Mesenchymal stem cell (in vitro differentiated cells and primary cell): ENCODE data around the gene SOCS6.
A peak's percentile ranks its signal among the peaks of the same experiment; 100 is the strongest.

Source experiments
- DNase-seq: peaks from one replicate; pipeline ENCODE4 v3.0.0-alpha.2; 2013
- H2AFZ ChIP-seq: one replicate; pipeline ENCODE4 v1.6.1; 2013; ENCODE audit warnings: low read depth, mild to moderate bottlenecking, control low read depth, inconsistent platforms, low read length, moderate library complexity
- H2AK5ac ChIP-seq: 2 replicates; pipeline ENCODE4 v1.6.1; 2013; ENCODE audit warnings: low read length, moderate library complexity, mild to moderate bottlenecking, inconsistent platforms; ENCODE audit not compliant: severe bottlenecking
- H2BK120ac ChIP-seq: one replicate; pipeline ENCODE4 v1.6.1; 2013; ENCODE audit warnings: low read depth, mild to moderate bottlenecking, inconsistent platforms, low read length, moderate library complexity
- H2BK12ac ChIP-seq, 2 experiments: one replicate each; pipeline ENCODE4 v1.6.1; 2013; ENCODE audit warnings: inconsistent platforms in 2 of 2, low read length in 2 of 2, mild to moderate bottlenecking in 2 of 2, moderate library complexity in 2 of 2, control low read depth in 1 of 2
- H2BK15ac ChIP-seq: one replicate; pipeline ENCODE4 v1.6.1; 2013; ENCODE audit warnings: mild to moderate bottlenecking, low read depth, inconsistent platforms; ENCODE audit not compliant: poor library complexity, severe bottlenecking
- H2BK5ac ChIP-seq: 2 replicates; pipeline ENCODE4 v1.6.1; 2013; ENCODE audit warnings: low read depth, mild to moderate bottlenecking, low read length, control low read depth, inconsistent platforms; ENCODE audit not compliant: poor library complexity, severe bottlenecking
- H3K14ac ChIP-seq, 2 experiments: one replicate each; pipeline ENCODE4 v1.6.1; 2013; ENCODE audit warnings: inconsistent platforms in 2 of 2, low read length in 2 of 2, control low read depth in 1 of 2, mild to moderate bottlenecking in 1 of 2, moderate library complexity in 1 of 2
- H3K18ac ChIP-seq, 2 experiments: one replicate each; pipeline ENCODE4 v1.6.1; 2013; ENCODE audit warnings: inconsistent platforms in 2 of 2, low read length in 2 of 2, control low read depth in 1 of 2, low read depth in 1 of 2, mild to moderate bottlenecking in 1 of 2
- H3K23ac ChIP-seq, 2 experiments: one replicate each; pipeline ENCODE4 v1.6.1; 2013; ENCODE audit warnings: inconsistent platforms in 2 of 2, low read length in 2 of 2, mild to moderate bottlenecking in 2 of 2, moderate library complexity in 2 of 2, control low read depth in 1 of 2
- H3K27ac ChIP-seq: 2 replicates; pipeline ENCODE4 v1.5.1; 2013; ENCODE audit warnings: mild to moderate bottlenecking, moderate library complexity, low read length, control low read depth, inconsistent platforms; ENCODE audit not compliant: poor library complexity, severe bottlenecking
- H3K27me3 ChIP-seq, 2 experiments: 2 replicates each; pipeline versions ENCODE4 v1.6.1 to v1.7.0; 2013; ENCODE audit warnings: low read length in 2 of 2, mild to moderate bottlenecking in 2 of 2, moderate library complexity in 2 of 2, control low read depth in 1 of 2, inconsistent platforms in 1 of 2; ENCODE audit not compliant: control insufficient read depth in 1 of 2, insufficient read depth in 1 of 2
- H3K36me3 ChIP-seq, 2 experiments: 2 replicates each; pipeline versions ENCODE4 v1.6.1 to v1.7.0; 2013; ENCODE audit warnings: low read length in 2 of 2, control low read depth in 1 of 2, inconsistent platforms in 1 of 2, low read depth in 1 of 2, mild to moderate bottlenecking in 1 of 2; ENCODE audit not compliant: insufficient read depth in 2 of 2, control insufficient read depth in 1 of 2
- H3K4ac ChIP-seq, 2 experiments: one replicate each; pipeline ENCODE4 v1.6.1; 2013; ENCODE audit warnings: inconsistent platforms in 2 of 2, low read length in 2 of 2, mild to moderate bottlenecking in 2 of 2, moderate library complexity in 2 of 2, control low read depth in 1 of 2, low read depth in 1 of 2
- H3K4me1 ChIP-seq: 2 replicates; pipeline ENCODE4 v1.6.1; 2013; ENCODE audit warnings: low read depth, low read length, control low read depth; ENCODE audit not compliant: control insufficient read depth, insufficient read depth
- H3K4me2 ChIP-seq: 2 replicates; pipeline ENCODE4 v1.6.1; 2013; ENCODE audit warnings: low read length, mild to moderate bottlenecking, inconsistent platforms; ENCODE audit not compliant: poor library complexity, severe bottlenecking
- H3K4me3 ChIP-seq, 2 experiments: 2 replicates each; pipeline versions ENCODE4 v1.5.1 to v1.7.0; 2013; ENCODE audit warnings: low read length in 2 of 2, mild to moderate bottlenecking in 2 of 2, control low read depth in 1 of 2, low read depth in 1 of 2; ENCODE audit not compliant: insufficient read depth in 1 of 2
- H3K79me1 ChIP-seq: replicated peaks from 2 replicates; pipeline ENCODE4 v1.6.1; 2013; ENCODE audit warnings: mild to moderate bottlenecking, control low read depth, low read length, inconsistent platforms; ENCODE audit not compliant: poor library complexity, severe bottlenecking
- H3K9ac ChIP-seq: 2 replicates; pipeline ENCODE4 v1.7.0; 2013; ENCODE audit warnings: mild to moderate bottlenecking, low read length, moderate library complexity
- H3K9me3 ChIP-seq: 2 replicates; pipeline ENCODE4 v1.7.0; 2013; ENCODE audit warnings: mild to moderate bottlenecking, low read length; ENCODE audit not compliant: control insufficient read depth
- H4K8ac ChIP-seq: one replicate; pipeline ENCODE4 v1.6.1; 2013; ENCODE audit warnings: inconsistent platforms, mild to moderate bottlenecking, low read length, moderate library complexity
- H4K91ac ChIP-seq: one replicate; pipeline ENCODE4 v1.6.1; 2013; ENCODE audit warnings: mild to moderate bottlenecking, low read length, inconsistent platforms
- WGBS: methylation state at CpG from one replicate; pipeline ENCODE4 v1.1.7; 2013; ENCODE audit warnings: mixed read lengths; 5-methylcytosine and 5-hydroxymethylcytosine counted together

The SOCS6 gene

GRCh38 chr18:70295192-70296188 is 6.6 kb downstream of the SOCS6 start:
- Histone ChIP-seq H3K9ac (peak overlapping the region; percentile 26), H3K36me3 (peaks cover 4 to 12% of the 10 kb centered on the region in 2 experiments), H3K9me3 (no peaks in the 10 kb centered on the region), H3K4me2 (no peak overlapping the region), H2BK5ac (no peak overlapping the region), H3K4ac (no peak overlapping the region), H3K4me3 (peak overlapping the region in 1 of 2 experiments; percentile 1), H3K27ac (no peak overlapping the region), H3K79me1 (peaks cover 4% of the 10 kb centered on the region), H2BK120ac (no peak overlapping the region), H2BK12ac (no peak overlapping the region), H2AFZ (no peak overlapping the region), H3K27me3 (no peaks in the 10 kb centered on the region), H4K8ac (no peak overlapping the region), H3K18ac (no peak overlapping the region), H3K23ac (no peak overlapping the region), H3K14ac (no peak overlapping the region), H2BK15ac (no peak overlapping the region), H3K4me1 (peaks cover 9% of the 10 kb centered on the region), H4K91ac (no peak overlapping the region), H2AK5ac (no peak overlapping the region)
- peak; percentile 38 for DNase-seq
- 88% methylated on average over 8 of the region's 8 CpGs for WGBS

GRCh38 chr18:70296289-70296688 is 7.4 kb downstream of the SOCS6 start:
- WGBS: 51% methylated on average over 10 of the region's 10 CpGs
- Histone ChIP-seq H3K9ac (peak overlapping the region; percentile 26), H2AFZ (no peak overlapping the region), H3K4me3 (peak overlapping the region in 1 of 2 experiments; percentile 1), H4K91ac (no peak overlapping the region), H3K27ac (no peak overlapping the region), H3K4ac (no peak overlapping the region), H3K79me1 (peaks cover 4% of the 10 kb centered on the region), H2BK120ac (no peak overlapping the region), H3K9me3 (no peaks in the 10 kb centered on the region), H3K36me3 (peaks cover 4 to 12% of the 10 kb centered on the region in 2 experiments), H2BK15ac (no peak overlapping the region), H3K14ac (peak overlapping the region in 1 of 2 experiments; percentile 92), H3K18ac (peak overlapping the region in 1 of 2 experiments; percentile 87), H3K27me3 (no peaks in the 10 kb centered on the region), H2BK12ac (peak overlapping the region in 1 of 2 experiments; percentile 77), H2AK5ac (no peak overlapping the region), H4K8ac (peak overlapping the region; percentile 5), H3K23ac (no peak overlapping the region), H3K4me2 (no peak overlapping the region), H2BK5ac (no peak overlapping the region), H3K4me1 (peaks cover 3% of the 10 kb centered on the region)
- peak; percentile 59 for DNase-seq

- H4K91ac ChIP-seq: no peak overlapping the region
- H3K4me3 ChIP-seq: no peak overlapping the region
- no peak overlapping the region for H3K27ac ChIP-seq
- no peak for DNase-seq
- H3K4ac ChIP-seq: no peak overlapping the region
- no peaks in the 10 kb centered on the region for H3K9me3 ChIP-seq
- WGBS: 81% methylated on average over 1 of the region's 2 CpGs
- H3K27me3 ChIP-seq: no peaks in the 10 kb centered on the region
- H2AFZ ChIP-seq: no peak overlapping the region
- H3K9ac ChIP-seq: no peak overlapping the region
- peaks cover 3% of the 10 kb centered on the region for H3K4me1 ChIP-seq
- no peak overlapping the region for H2BK12ac ChIP-seq
- no peak overlapping the region for H4K8ac ChIP-seq
- H3K36me3 ChIP-seq: peaks cover 4 to 12% of the 10 kb centered on the region in 2 experiments
- no peak overlapping the region for H3K23ac ChIP-seq
- H3K14ac ChIP-seq: no peak overlapping the region
- H2BK5ac ChIP-seq: no peak overlapping the region
- H2BK15ac ChIP-seq: no peak overlapping the region
- no peak overlapping the region for H3K18ac ChIP-seq
- H3K4me2 ChIP-seq: no peak overlapping the region
- no peak overlapping the region for H2BK120ac ChIP-seq
- H2AK5ac ChIP-seq: no peak overlapping the region
- H3K79me1 ChIP-seq: peaks cover 4% of the 10 kb centered on the region
Measured at GRCh38 chr18:70296781-70297180, 7.9 kb downstream of the SOCS6 start.

GRCh38 chr18:70299393-70299792 is 10.5 kb downstream of the SOCS6 start:
- Histone ChIP-seq H2BK15ac (no peak overlapping the region), H3K23ac (no peak overlapping the region), H2AK5ac (no peak overlapping the region), H3K27me3 (no peaks in the 10 kb centered on the region), H2BK12ac (no peak overlapping the region), H2AFZ (no peak overlapping the region), H3K36me3 (peaks cover 3 to 4% of the 10 kb centered on the region in 2 experiments), H3K27ac (no peak overlapping the region), H3K4me1 (peaks cover 3% of the 10 kb centered on the region), H3K14ac (no peak overlapping the region), H2BK120ac (no peak overlapping the region), H4K91ac (no peak overlapping the region), H3K9me3 (no peaks in the 10 kb centered on the region), H2BK5ac (no peak overlapping the region), H3K9ac (no peak overlapping the region), H3K4ac (no peak overlapping the region), H3K4me2 (no peak overlapping the region), H3K18ac (no peak overlapping the region), H3K4me3 (no peak overlapping the region), H3K79me1 (peaks cover 8% of the 10 kb centered on the region), H4K8ac (no peak overlapping the region)
- WGBS: 97% methylated on average over 6 of the region's 8 CpGs
- DNase-seq: no peak
